LNCaP clone FGC (cell line): ENCODE measurements around the gene KCTD1.

ENCODE experiments used
- DNase-seq: peaks from one replicate; pipeline ENCODE4 v3.0.0-alpha.2; 2011; ENCODE audit warnings: low read depth
- H3K4me3 ChIP-seq: 2 replicates; pipeline ENCODE4 v1.5.1; 2011; ENCODE audit warnings: mild to moderate bottlenecking, low read depth, low read length, control low read depth
- TF ChIP-seq, protein P1 (sequence below): IDR thresholded peaks from 2 replicates; pipeline ENCODE4 v1.5.1; 2012; ENCODE audit warnings: mild to moderate bottlenecking; ENCODE audit not compliant: control insufficient read depth, insufficient read depth; ENCODE audit errors: extremely low read depth

Gene KCTD1

DNA sequence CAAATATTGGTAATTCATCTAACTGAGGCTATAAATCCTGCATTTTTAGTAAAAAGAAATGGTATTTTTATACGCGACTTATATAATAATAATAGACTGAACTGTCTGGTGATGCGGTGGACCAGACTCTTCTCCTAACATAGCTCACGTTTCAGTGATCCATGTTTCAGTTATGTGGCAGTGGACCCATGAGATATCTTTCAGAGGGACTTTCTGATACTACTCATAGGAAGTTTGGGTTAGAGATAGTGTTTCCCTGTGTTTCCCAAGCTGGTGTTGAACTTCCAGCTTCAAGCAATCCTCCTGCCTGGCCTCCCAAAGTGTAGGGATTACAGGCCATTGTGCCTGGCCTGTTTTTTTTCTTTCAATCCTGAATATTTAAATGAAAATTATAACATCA lies 59.2 kb downstream of the KCTD1 start:
- no peak for DNase-seq
- TF ChIP-seq, protein P1, sequence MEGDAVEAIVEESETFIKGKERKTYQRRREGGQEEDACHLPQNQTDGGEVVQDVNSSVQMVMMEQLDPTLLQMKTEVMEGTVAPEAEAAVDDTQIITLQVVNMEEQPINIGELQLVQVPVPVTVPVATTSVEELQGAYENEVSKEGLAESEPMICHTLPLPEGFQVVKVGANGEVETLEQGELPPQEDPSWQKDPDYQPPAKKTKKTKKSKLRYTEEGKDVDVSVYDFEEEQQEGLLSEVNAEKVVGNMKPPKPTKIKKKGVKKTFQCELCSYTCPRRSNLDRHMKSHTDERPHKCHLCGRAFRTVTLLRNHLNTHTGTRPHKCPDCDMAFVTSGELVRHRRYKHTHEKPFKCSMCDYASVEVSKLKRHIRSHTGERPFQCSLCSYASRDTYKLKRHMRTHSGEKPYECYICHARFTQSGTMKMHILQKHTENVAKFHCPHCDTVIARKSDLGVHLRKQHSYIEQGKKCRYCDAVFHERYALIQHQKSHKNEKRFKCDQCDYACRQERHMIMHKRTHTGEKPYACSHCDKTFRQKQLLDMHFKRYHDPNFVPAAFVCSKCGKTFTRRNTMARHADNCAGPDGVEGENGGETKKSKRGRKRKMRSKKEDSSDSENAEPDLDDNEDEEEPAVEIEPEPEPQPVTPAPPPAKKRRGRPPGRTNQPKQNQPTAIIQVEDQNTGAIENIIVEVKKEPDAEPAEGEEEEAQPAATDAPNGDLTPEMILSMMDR: no peak
- H3K4me3 ChIP-seq: no peak overlapping the region

DNA sequence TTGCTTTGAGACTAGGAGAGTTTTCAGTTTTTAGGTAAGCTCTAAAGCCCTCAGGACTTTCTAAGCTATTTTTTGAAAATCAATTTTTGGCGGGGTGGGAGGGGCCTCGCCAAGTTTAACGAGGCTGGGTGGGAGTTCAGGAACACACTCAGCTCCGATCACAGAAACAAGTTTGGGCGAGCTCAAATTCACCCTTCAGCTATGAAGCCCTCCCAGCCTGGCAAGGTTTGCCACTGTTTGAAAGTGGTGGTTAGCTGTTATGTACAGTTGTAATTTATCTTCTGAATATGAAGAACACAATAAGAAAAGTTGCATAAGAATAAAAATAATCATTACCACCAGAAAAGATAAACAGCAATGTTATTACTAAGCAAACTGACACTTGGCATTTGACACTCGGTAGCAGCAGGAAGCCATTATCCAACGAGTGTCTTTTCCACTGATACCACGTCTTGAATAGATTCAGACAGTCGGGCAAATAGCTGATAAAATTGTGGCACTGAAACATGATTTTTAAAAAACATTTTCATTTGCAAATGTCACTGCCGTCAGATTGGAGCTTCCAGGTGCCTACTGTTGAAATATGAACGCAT lies 59.8 kb downstream of the KCTD1 start:
- TF ChIP-seq, protein P1: no peak
- no peak for DNase-seq
- H3K4me3 ChIP-seq: no peak overlapping the region

DNA sequence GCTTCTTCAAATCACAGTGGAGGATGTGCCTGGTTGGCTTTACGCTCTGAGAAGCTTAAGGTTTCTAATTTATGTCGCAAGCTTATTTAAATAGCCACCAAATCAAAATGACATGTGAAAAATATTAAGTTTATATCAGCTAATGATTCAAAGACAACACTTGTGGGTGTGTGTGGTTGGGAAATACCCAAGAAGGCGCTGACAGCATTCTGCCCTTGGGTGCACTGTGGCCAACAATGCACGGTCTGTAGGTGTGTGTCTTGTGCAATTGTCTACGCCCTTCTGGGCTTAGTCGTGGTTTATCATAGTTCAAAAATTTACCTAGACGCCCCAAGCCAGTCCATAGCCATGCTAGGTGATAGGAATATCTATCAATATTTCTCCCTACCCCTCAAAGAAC lies 60.9 kb downstream of the KCTD1 start:
- H3K4me3 ChIP-seq: no peak overlapping the region
- TF ChIP-seq, protein P1: no peak
- DNase-seq: no peak

DNA sequence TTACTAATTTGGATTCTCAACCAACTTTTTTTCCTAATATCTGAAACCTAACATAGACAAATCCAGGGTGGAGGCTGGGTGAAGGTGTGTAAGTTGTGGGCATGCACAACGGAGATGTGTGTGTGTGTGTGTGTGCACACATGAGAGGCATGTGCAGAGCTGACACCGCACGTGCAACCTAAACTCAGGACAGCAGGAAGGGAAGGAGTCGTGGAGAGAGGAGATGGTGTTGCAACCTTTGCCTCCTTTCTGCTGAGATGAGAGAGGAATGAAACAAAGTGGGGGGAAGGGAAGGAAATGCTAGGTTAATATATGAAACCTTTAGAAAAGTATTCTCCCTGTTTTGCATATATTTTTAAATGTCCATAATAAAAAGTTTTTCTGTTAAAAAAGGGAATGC lies 64.7 kb downstream of the KCTD1 start:
- TF ChIP-seq, protein P1: no peak
- H3K4me3 ChIP-seq: no peak overlapping the region
- no peak for DNase-seq

DNA sequence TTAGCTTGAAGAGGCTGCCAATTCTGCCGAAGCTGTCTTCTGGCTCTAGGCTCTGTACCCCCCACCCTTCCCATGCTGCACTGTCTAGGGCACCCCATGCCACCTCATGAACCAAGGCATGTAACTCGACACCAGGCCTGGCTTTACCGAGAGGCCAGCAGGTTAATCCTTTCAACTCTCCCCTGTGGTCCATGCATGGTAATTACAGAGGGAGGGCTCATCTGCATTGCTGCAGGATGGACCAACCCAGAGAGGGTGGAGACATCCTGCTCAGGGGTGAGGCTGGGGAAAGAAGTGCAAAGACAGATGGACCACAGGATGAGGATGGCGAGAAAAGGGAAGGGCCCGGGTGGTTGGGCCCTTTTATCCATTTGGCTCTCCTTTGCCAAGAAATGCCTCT lies 65.8 kb downstream of the KCTD1 start:
- no peak for DNase-seq
- TF ChIP-seq, protein P1: no peak
- no peak overlapping the region for H3K4me3 ChIP-seq

DNA sequence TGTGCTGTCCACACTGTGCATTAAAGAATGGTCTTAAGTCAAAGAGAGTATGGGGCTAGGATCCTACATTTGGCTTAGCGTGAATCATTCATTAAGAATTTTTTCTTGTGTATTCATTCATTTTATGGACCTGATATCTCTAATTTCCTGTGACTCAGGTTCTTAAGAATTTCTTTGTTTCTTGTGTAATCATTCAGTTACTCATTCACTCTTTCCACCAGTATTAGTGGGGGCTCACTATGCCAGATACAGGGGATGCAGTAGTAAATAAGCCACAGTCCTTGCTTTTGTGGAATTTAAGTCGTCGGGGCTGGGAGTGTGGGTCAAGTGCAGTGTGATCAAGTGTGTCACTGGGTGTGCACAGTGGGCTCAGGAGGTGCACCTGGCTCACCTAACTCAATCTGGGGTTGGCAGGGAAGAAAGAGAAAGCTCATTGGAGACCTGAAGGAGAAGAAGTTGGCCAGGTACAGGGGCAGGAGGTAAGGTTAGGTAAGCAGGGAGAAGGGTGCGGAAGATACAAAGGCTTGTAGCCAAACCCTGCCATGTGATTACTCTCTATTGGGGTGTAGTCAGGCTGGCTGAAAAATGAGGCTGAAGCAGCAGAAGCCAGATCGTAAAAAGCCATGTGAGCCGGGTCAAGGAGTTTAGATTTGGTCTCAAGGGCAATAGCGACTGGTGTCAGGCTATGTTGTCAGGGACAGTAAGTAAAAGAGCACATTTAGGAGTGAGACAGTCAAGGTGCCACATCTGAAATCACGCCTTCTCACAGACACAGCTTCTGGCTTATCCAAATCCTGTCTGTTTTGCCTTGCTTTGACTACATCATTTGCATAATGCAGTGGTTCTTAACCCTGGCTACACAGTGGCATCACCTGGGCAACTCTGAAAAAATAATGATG lies 67.2 kb downstream of the KCTD1 start:
- TF ChIP-seq, protein P1: no peak
- no peak overlapping the region for H3K4me3 ChIP-seq
- no peak for DNase-seq
